IPS DF 4.7 (cell line): Measurements from ENCODE around the gene FAM222A.

Experiments
- DNase-seq: peaks from one replicate; pipeline ENCODE4 v3.0.0-alpha.2; 2013; ENCODE audit warnings: low spot score; ENCODE audit errors: extremely low read depth

FAM222A gene

GRCh38 chr12:109795023-109795422 is 81.4 kb downstream of the FAM222A start:
- no peak for DNase-seq

- DNase-seq: no peak
These were observed 82.4 kb downstream of the FAM222A start for GRCh38 chr12:109796057-109796456.

DNA sequence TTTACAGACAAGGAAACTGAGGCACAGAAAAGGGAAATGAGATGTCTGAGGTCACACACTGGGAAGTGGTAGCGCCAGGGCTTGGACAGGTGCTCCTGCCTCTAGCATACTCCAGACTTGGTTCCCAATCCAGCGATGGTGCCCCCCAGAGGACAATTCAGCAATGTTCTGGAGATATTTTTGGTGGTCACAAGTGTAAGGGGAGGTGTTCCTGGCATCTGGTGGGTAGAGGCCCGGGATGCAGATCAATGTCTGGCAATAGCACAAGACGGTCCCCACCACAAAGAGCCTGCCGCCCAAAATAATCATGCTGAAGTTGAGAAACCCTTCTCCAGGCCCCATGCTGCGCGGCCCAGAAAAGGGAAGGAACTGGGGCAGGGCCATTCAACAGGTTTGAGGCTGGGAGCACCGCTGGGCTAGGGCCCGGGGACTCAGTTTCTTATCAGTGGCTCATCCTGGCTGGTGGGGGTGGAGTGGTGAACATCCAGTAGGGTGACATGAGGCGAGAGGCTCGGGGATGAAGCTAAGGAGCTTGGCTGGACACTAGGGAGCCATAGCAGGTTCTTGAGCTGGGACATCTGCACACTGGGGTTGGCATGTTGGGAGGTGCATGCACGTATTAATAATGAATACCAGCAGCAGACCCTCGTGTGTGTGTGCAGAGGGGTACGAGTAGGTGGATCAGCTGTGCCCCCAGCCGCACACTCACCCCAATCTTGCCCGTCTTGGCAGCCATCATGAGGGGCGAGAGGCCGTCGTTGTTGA is 84.5 kb downstream of the FAM222A start:
- no peak for DNase-seq

DNA sequence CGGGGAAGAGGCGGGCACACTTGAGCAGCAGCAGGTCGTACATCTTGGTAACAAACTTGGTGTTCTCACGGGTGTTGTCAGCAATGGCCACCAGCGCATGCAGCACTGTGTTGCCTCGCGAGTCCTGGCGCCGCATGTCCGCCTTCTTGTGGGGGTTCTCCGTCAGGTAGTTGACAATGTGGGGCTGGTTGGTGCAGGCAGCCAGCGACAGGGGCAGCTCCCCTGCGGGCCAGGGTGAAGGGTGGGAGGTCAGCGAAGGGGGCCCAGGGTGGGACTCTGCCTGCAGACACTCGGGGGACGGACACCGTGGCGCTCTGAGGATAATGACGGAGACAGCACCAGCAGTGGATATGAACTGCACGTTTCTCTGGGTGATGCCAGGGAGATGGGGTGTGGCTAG is 85.1 kb downstream of the FAM222A start:
- DNase-seq: no peak

DNA sequence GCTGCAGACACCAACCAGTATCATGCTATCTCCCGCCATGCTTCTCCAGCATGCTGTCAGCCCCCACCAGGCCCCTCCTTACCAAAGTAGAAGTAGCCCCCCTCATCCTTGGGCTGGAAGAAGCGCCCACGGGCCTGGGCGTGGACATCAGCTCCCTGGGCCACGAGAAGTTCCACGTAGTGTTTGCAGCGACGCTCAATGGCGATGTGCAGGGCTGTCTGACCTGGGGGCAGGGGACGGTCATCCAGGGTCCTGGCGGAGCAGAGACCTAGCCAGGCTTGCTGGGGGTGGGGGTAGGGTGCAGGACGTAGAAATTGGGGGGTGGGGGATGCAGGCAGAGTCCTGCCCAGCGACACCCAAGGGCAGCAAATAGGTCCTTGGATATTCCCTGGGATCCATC is 86.9 kb downstream of the FAM222A start:
- no peak for DNase-seq

- DNase-seq: no peak
These were observed 89.2 kb downstream of the FAM222A start for GRCh38 chr12:109802828-109803227.

GRCh38 chr12:109803678-109804077 is 90.1 kb downstream of the FAM222A start:
- no peak for DNase-seq

DNA sequence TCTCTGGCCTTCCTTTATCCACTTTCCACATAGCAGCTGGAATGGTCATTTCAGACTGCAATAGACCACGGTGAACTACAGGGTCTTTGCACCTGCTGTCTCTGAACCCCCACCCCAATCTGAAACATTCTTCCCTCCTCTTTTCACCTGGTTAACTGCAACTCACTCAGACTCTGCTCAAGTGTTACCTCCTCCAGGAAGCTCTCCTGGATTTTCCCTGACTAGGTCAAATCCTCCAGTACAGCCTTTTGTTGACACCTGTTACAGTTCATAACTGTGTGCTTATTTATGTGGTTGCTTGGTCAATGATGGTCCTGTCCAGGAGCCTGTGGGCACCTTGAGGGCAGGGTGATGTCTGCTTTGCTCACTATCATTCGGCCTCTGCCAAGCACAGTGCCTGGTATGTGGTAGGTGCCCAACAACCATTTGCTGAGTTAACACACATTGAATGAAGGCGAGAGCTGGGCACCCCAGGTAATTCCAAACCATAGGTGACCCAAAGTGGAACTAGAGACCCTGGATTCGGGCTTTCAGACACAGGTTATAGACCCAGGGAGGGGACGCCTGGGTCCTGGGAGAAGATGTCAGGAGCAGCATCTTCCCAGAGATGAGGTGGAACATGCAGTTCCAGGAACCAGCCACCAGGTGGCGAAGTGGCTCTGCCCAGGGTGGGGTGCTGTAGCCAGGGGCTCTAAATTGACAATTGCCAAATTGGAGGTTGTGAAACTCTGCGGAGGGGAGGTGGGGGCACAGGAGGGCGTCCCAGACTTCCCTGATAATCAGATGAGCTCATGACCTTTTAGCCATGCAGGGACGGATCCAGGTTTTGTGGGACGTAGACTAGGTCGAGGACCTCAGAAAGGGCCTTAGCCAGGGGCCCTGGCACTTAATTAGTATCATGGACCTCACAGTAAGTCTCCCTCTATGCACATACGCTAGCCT is 91.5 kb downstream of the FAM222A start:
- DNase-seq: peak; percentile 11

DNA sequence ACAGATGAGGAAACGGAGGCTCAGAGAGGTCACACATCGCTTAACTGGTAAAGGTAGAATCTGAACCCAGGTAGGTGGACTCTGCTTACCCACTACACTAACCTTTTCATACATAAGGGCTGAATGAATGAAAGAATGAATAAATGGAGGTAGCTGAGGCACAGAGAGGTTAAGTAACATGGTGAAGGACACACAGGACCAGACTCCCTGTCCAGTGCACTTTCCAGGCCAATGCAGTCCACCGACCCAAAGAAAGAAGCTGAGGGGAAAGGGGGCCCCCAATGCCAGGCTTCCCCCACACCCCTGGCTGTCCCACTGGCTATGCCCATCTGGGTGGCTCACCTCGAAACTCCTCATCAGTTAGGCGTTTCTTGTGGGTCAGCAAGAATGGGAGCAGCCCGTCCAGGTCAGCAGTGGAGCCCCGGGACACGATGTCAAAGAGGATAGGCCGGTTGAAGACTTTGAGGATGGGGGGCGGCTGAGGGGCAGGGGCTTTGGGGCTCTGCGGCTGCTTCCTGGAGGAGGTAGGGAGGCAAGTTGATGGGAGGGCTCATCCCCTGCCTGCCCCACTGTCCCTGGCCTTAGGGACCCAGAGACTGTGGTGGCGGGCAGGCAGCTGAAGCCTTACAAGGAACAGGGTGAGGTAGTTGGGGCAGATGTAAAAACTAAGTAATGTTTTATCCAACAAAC is 94.5 kb downstream of the FAM222A start:
- no peak for DNase-seq

- no peak for DNase-seq
These were observed 95.4 kb downstream of the FAM222A start for GRCh38 chr12:109808876-109809646.

- DNase-seq: no peak
These were observed 97.5 kb downstream of the FAM222A start for GRCh38 chr12:109810954-109811623.

DNA sequence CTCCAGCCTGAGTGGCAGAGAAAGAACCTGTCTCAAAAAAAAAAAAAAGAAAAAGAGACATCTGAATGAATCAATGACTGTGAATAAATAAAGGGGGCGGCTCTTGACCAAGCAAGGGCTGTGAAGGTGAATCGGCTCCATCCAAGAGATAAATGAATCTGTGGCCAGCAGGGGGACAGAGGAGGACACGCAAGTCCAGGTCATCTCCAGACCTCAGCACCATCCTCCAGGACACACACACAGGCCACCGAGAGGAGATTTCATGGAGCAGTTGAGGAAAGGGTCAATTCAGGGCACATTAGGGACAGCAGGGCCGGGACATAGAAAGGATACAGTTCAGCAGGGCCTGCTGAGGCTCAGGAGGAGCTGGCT is 98.0 kb downstream of the FAM222A start:
- DNase-seq: no peak

DNA sequence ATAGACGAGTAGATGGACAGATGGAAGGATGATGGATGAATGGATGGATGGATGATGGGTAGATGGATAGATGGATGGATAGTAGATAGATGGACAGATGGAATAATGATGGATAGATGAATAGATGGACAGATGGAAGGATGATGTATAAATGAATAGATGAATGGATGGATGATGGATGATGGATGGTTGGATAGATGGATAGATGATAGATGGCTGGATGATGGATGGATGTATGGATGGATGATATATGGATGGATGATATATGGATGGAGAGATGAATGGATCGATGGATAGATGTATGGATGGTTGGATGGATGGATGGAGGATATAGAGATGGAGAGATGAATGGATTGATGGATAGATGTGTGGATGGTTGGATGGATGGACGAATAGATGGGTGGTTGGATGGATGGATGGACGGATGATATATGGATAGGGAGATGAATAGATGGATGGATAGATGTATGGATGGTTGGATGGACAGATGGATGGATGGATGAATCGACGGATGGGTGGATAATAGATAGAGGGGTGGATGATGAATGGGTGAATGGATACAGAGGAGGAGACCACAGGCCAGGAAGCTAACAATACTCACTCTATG is 100.3 kb downstream of the FAM222A start:
- DNase-seq: no peak

GRCh38 chr12:109814600-109815150 is 101.0 kb downstream of the FAM222A start:
- DNase-seq: no peak

- DNase-seq: no peak
These were observed 101.6 kb downstream of the FAM222A start for GRCh38 chr12:109815225-109815624.

DNA sequence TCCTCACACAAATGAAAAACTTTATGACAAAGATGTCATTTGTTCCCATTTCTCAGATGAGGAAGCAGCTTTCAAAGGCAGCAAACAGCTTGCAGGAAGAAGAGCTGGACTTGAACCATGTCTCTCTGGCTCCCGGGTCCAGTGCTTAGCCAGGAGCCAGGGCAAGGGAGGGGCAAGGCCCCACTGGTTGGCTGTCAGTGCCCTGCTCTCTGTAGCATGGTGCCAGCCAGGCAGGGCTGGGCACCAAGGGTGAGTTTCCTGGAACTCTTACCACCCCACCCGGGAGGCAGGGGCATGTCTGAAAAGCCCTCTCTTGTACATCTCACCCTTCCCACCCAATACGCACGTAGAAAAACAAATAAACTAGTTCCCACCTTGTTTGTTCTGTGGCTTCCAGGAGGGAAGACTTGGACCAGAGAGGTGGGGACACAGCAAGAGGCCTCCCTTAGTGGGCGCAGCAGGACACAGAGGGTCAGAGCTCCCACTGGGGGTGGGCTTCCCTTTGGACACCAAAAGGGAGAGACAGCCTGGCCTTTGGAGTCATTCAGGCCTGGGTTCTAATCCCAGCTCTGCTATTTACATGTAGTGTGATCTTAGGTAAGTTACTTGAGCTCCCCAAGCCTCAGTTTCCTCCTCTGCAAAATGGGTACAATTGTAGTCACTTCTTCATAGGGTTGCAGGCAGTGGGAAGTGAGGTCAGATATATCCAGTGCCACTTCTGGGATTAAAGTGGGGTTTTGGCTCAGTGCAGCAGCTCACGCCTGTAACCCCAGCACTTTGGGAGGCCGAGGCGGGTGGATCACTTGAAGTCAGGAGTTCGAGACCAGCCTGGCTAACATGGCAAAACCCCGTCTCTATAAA is 102.4 kb downstream of the FAM222A start:
- no peak for DNase-seq

DNA sequence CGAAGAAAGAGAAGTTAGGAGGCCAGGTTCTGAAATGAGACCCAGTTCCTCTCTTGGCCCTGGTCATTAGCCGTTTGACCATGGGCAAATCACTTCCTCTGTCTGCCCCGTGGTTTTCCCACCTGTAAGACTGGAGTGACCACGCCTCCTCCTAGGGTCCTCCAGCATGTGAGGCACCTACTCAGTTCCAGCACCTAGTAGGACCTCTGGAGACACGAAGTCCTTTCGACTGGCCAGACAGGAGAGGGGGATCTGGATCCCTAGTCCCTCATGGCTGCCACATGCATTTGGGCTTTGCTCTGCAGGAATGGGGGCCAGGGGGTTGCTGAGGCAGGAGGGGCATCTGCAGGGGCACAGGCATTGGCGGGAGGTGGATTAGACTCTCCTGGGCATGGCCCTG is 103.2 kb downstream of the FAM222A start:
- DNase-seq: no peak

DNA sequence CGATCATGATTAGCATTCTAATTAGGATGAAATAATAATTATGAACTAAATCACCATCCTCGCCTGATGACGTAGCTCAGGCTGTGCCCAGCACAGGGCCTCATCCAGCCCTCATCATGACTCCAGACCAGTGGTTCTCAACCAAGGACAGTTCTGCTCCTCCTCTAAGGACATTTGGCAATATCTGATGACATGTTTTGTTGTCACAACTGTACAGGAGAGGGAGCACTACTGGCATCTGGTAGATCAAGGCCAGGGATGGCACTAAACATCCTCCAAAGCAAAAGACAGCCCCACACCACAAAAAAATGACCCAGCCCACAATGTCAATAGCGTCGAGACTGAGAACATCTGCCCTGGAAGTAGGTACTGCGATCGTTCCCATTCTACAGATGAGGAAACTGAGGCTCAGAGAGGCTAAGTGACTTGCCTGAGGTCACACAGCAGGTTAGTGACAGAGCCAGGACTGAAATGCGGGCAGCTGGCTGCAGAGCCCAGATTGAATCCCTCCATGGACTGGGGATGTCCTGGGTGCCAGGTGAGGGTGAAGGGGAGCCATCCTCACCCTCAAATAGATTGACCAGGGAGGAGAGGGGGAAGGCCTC is 104.1 kb downstream of the FAM222A start:
- DNase-seq: no peak

- no peak for DNase-seq
These were observed 104.6 kb downstream of the FAM222A start for GRCh38 chr12:109818253-109818652.
